HG03575 (cell line): ENCODE results near the gene LYPD6B.

Experiments used
- ATAC-seq: cut with Tn5 transposase; IDR thresholded peaks from one replicate; pipeline ENCODE4 v1.9.1; 2021; ENCODE audit not compliant: unreplicated experiment, insufficient number of reproducible peaks, low FRiP score; ENCODE audit errors: extremely low read depth

The LYPD6B gene

GRCh38 chr2:149094217-149095015 is 55.9 kb downstream of the LYPD6B start:
- no peak for ATAC-seq

- ATAC-seq: no peak
Observed at GRCh38 chr2:149098701-149099100, 60.2 kb downstream of the LYPD6B start.

- no peak for ATAC-seq
Observed at GRCh38 chr2:149099298-149099697, 60.8 kb downstream of the LYPD6B start.

GRCh38 chr2:149100739-149101699 is 62.5 kb downstream of the LYPD6B start:
- ATAC-seq: no peak

- no peak for ATAC-seq
Observed at GRCh38 chr2:149101818-149102217, 63.3 kb downstream of the LYPD6B start.

GRCh38 chr2:149103081-149103620 is 64.7 kb downstream of the LYPD6B start:
- ATAC-seq: no peak

- ATAC-seq: no peak
Observed at GRCh38 chr2:149104221-149104620, 65.7 kb downstream of the LYPD6B start.

- no peak for ATAC-seq
Observed at GRCh38 chr2:149112068-149112467, 73.6 kb downstream of the LYPD6B start.

GRCh38 chr2:149112713-149113112 is 74.2 kb downstream of the LYPD6B start:
- no peak for ATAC-seq

GRCh38 chr2:149115781-149116180 is 77.3 kb downstream of the LYPD6B start:
- ATAC-seq: no peak

- no peak for ATAC-seq
Observed at GRCh38 chr2:149119368-149119767, 80.9 kb downstream of the LYPD6B start.

- no peak for ATAC-seq
Observed at GRCh38 chr2:149122516-149122915, 84.0 kb downstream of the LYPD6B start.

- no peak for ATAC-seq
Observed at GRCh38 chr2:149125031-149125725, 86.7 kb downstream of the LYPD6B start.

GRCh38 chr2:149129433-149129832 is 90.9 kb downstream of the LYPD6B start:
- no peak for ATAC-seq

GRCh38 chr2:149132339-149132738 is 93.8 kb downstream of the LYPD6B start:
- no peak for ATAC-seq

- ATAC-seq: no peak
Observed at GRCh38 chr2:149132901-149133300, 94.4 kb downstream of the LYPD6B start.

GRCh38 chr2:149134335-149134923 is 95.9 kb downstream of the LYPD6B start:
- ATAC-seq: no peak

GRCh38 chr2:149136111-149136510 is 97.6 kb downstream of the LYPD6B start:
- no peak for ATAC-seq

GRCh38 chr2:149141046-149141445 is 102.5 kb downstream of the LYPD6B start:
- ATAC-seq: no peak
